GM23338 (cell line): ENCODE measurements around the gene ADGRD2.

Experiments
- CREB1 ChIP-seq: fragments of 250-450 bp; sonication (Bioruptor Pico); IDR thresholded peaks from 2 replicates; pipeline ENCODE4 v1.5.0; 2020; ENCODE audit warnings: low read depth, mild to moderate bottlenecking, moderate library complexity
- CTCF ChIP-seq, 2 experiments: fragments of 200-600 bp in 1 of 2; sonication (generic) in 1 of 2; conservative IDR thresholded peaks; 2 replicates each; pipeline versions ENCODE4 v1.5.1 to v1.6.1; 2016 to 2017; ENCODE audit warnings: antibody characterized with exemption in 2 of 2, low read depth in 2 of 2, mild to moderate bottlenecking in 2 of 2, moderate library complexity in 1 of 2
- NANOG ChIP-seq: IDR thresholded peaks from 2 replicates; pipeline ENCODE4 v1.6.1; 2016; ENCODE audit warnings: antibody characterized with exemption, borderline replicate concordance
- ZNF331 ChIP-seq: fragments of 250-450 bp; sonication (Bioruptor Pico); IDR thresholded peaks from 2 replicates; pipeline ENCODE4 v1.5.0; 2020; ENCODE audit warnings: low read depth, mild to moderate bottlenecking, moderate library complexity

GRCh38 chr9:124457079-124457886 lies 7.0 kb downstream of the ADGRD2 start:
- no peak for TF ChIP-seq NANOG
- TF ChIP-seq ZNF331, result no peak
- TF ChIP-seq CTCF (conservative IDR thresholded peaks at IDR 0.05; ENCODE audit: low read depth in 2 of 2), result no peak
- TF ChIP-seq CREB1 (CRISPR knock-in tag), result no peak
